ENCODE measurements around the gene CD207. TPM values are rescaled to one million over a fixed set of nuclear protein-coding genes. Genes with fewer than 3 reads are reported as not detected.

The CD207 gene
- total RNA-seq, 2 donors from 2014 or later: 0.21 TPM; not detected in 1

GRCh38 chr2:70807828-70808118, 27.8 kb downstream of the CD207 start:
- Histone ChIP-seq H3K36me3 (no peaks in the 10 kb centered on the region), H3K9ac (ENCODE audit: low read depth in 2 of 2, low read length in 2 of 2) (no peak overlapping the region), H3K4me3 (no peak overlapping the region), H3K9me3 (no peaks in the 10 kb centered on the region), H3K27me3 (no peaks in the 10 kb centered on the region), H3K4me1 (no peaks in the 10 kb centered on the region), H3K27ac (no peak overlapping the region)
- TF ChIP-seq CTCF (IDR thresholded peaks at IDR 0.05): no peak
- DNase-seq: no peak
- intact Hi-C loops (cut with DNase I): no loop called here

- no peak for TF ChIP-seq CTCF (IDR thresholded peaks at IDR 0.05)
- H3K36me3 ChIP-seq: no peaks in the 10 kb centered on the region
- intact Hi-C loops (cut with DNase I): no loop called here
- no peak overlapping the region for H3K9ac ChIP-seq (ENCODE audit: low read depth in 2 of 2, low read length in 2 of 2)
- no peak for DNase-seq
- no peaks in the 10 kb centered on the region for H3K4me1 ChIP-seq
- H3K4me3 ChIP-seq: no peak overlapping the region
- no peak overlapping the region for H3K27ac ChIP-seq
- no peaks in the 10 kb centered on the region for H3K27me3 ChIP-seq
- no peaks in the 10 kb centered on the region for H3K9me3 ChIP-seq
Observed at GRCh38 chr2:70807102-70807827, 28.4 kb downstream of the CD207 start.

- Histone ChIP-seq H3K4me1 (no peaks in the 10 kb centered on the region), H3K4me3 (no peak overlapping the region), H3K9me3 (no peaks in the 10 kb centered on the region), H3K27ac (no peak overlapping the region), H3K27me3 (no peaks in the 10 kb centered on the region), H3K36me3 (no peaks in the 10 kb centered on the region), H3K9ac (ENCODE audit: low read depth in 2 of 2, low read length in 2 of 2) (no peak overlapping the region)
- TF ChIP-seq CTCF (IDR thresholded peaks at IDR 0.05): no peak
- intact Hi-C loops (cut with DNase I): no loop called here
- DNase-seq: no peak
Observed at GRCh38 chr2:70806620-70807019, 29.0 kb downstream of the CD207 start.

- no peak overlapping the region for H3K27ac ChIP-seq
- H3K9ac ChIP-seq (ENCODE audit: low read depth in 2 of 2, low read length in 2 of 2): no peak overlapping the region
- intact Hi-C loops (cut with DNase I): no loop called here
- H3K36me3 ChIP-seq: no peaks in the 10 kb centered on the region
- no peaks in the 10 kb centered on the region for H3K9me3 ChIP-seq
- no peaks in the 10 kb centered on the region for H3K4me1 ChIP-seq
- TF ChIP-seq CTCF (IDR thresholded peaks at IDR 0.05): no peak
- H3K27me3 ChIP-seq: no peaks in the 10 kb centered on the region
- DNase-seq: no peak
- H3K4me3 ChIP-seq: no peak overlapping the region
Observed at GRCh38 chr2:70806013-70806412, 29.6 kb downstream of the CD207 start.

- no peaks in the 10 kb centered on the region for H3K4me1 ChIP-seq
- H3K27me3 ChIP-seq: no peaks in the 10 kb centered on the region
- no peaks in the 10 kb centered on the region for H3K36me3 ChIP-seq
- H3K4me3 ChIP-seq: no peak overlapping the region
- no peak overlapping the region for H3K9ac ChIP-seq (ENCODE audit: low read depth in 2 of 2, low read length in 2 of 2)
- intact Hi-C loops (cut with DNase I): no loop called here
- DNase-seq: no peak
- no peak overlapping the region for H3K27ac ChIP-seq
- no peak for TF ChIP-seq CTCF (IDR thresholded peaks at IDR 0.05)
- no peaks in the 10 kb centered on the region for H3K9me3 ChIP-seq
Observed at GRCh38 chr2:70801607-70802263, 33.9 kb downstream of the CD207 start.

All from colonic mucosa (tissue), 4 donors.